HTERT RPE-1 (cell line): ENCODE results near the gene PRKN.

Experiments
- in situ Hi-C: fragments of 300-500 bp; cut with MboI; formaldehyde crosslinking; loops from 4 replicates; pipeline ENCODE4 v1.14.3; 2020; ENCODE audit warnings: low sequenced_read_pairs

The PRKN gene

DNA sequence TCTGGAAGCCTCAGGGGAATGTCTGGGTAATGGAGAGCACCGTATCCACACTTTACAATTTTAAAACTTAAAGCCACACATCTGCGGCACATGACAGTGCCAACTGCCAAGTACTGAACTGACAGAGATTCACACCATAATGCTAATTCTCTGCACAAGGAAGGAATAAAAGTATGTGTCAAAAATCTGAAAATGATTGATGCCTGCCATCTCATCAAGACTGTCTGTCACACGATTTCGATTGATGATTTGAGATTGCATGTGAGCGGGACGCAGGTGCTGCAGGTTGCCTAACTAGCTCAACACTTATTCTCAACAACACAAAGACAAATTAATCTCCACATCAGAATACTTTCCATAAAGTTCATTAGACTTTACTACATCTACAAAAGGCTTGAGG lies 391.2 kb downstream of the PRKN start:
- in situ Hi-C loops = no loop called here

DNA sequence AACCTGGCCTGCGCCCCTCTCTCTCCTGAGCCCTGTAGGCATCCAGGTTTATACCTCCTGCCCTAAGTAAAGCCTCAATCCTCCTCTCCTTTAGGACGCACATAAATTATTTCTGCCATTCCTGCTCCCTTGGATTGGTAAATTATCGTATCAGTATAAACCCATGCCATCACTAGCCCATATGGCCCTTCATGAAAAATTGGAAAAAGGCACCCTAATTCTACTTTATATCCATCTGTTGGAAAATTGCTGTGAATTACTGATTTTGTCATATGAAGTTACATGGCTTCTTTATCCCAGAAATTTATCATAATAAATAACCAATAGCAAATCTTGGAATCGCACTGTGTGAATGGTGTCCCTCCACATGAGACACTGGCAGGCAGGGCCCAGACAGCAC lies 395.2 kb downstream of the PRKN start:
- in situ Hi-C loops = no loop called here

DNA sequence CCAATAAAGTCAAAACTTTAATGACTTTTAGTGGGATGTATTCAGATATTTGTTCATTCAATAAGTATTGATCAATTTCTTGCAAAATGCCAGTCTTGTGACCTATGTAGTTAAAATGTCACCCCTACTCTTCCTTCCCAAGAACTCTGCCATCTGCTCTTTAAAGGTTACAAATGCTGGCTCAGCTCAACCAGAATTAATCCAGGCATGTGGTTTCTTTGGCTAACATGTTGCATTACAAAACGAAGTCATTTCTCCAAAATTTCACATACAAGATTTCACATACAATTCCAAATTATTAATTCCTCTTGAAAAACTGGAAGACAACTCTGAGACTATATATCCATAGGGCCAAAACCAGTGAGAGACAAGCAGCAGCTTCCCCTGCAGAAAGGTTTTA lies 395.7 kb downstream of the PRKN start:
- in situ Hi-C loops = no loop called here

DNA sequence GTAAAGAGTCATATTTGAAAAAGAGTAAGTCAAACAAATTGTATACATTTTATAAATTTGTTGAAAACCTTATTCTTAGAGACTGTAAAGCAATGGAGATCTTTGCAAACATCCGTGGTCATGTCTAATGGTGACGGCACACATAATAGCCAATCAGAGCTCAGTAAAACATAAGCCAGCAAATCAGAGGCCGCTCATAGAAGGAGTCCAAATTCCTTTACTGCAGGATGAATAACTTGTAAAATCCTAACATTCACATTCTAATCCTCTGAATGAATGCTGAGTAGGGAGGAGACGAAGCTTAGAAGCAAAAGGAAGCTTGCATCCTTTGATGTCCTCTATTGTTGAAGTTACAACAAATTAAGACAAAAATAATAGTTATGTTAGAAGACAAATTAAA lies 401.7 kb downstream of the PRKN start:
- in situ Hi-C loops = no loop called here

DNA sequence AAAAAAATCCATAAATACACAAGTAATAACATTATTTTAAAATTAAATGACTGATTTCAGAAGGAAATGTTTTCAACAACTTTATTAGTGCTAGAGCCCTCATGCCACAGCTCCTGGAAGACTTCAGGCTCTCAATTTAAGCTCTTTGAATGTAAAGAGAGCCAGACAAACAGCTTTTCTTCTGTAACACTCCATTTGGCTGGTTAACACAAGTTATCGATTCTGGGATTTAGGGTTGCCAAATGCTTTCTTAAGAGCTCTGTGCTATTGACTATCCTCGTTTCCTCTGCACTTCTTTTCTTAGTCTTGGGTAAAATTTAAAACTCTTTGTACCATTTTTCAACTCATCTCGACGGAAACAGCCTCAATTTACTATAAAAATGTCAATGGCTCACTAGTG lies 402.5 kb downstream of the PRKN start:
- in situ Hi-C loops = no loop called here

DNA sequence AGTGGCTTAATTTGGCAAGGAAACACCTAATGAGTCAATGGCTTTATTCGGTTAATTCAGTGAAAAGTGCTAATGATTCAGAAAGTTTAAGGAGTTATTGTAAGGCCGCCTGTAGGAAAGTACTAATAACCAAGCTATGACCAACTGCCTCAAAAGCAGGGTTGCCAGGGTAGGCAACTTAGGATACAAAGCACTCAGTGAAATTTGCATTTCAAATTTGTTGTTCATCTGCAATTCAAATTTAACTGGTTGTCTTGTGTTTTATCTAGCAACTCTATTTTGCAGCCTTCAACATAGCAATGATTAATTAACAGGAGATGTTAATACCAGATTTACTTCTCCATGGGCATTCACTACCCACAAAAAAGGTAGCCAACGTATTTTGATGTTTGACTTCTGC lies 412.3 kb downstream of the PRKN start:
- in situ Hi-C loops = no loop called here

DNA sequence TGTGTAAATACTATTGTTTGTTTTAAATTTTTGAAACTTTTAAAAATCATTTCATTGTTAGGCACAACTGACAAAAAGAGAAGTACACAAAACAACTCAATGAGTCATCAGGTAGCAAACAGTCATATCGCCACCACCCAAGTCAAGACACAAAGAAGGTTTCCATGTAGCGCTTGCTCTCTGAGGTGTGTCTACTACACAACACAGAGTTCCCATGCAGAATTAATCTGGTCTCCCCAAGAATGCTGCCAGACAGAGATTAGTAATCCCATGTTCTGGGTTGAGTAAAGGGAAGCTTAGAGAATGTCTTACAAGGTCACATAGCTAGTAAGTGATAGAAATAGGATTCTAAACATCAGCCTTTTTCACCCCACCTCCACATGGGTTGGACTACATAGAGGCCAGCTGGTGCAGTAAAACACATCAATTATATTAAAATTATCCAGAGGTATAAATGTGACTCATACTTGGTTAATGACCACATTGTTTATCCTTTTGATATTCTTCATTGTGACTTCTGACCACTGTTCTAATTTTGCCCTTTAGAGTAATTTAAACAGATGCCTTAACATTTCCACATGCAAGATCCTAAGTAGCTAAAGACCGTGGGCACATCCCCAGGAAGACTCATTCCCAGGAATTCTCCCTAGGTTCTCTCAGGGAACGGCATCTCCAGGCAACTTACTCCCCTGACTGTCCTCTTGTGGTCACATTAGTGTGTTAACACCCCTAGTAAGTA lies 413.5 kb downstream of the PRKN start:
- in situ Hi-C loops = no loop called here

DNA sequence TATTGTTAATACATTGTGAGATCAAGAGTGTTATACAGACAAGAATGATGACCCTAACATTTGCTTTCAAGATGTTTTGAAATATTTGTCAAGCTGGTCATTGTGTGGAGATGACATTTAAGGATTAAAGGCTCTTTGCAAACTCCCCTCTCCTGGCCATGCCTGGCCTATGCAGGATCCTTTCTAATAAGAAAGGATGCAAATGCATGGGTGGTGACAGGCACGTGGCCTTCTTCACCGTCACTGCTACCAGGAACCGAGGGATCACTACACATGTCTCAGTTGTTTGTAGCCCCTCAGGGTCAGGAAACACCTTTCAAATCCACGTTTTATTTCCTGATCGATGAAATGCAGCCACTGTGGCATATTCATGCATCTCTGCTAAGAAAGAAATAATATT lies 419.7 kb downstream of the PRKN start:
- in situ Hi-C loops = no loop called here

DNA sequence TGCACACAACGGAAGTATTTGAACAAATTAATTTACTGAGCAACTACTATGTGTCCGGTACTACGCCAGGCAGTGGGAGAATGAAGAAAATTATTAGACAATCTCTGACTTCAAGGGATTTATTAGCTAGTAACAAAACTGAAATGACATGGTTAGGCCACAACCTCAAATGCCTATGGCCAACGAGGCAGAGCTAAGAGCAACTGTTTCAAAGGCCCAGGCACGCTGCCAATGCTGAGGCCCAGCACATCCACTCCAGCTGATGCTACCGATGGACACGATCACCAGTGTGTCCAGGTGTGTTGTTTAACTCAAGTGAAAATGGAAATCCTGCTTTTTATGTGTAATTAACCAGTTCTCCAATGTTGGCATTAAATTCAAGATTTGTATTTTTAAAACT lies 420.9 kb downstream of the PRKN start:
- in situ Hi-C loops = no loop called here

DNA sequence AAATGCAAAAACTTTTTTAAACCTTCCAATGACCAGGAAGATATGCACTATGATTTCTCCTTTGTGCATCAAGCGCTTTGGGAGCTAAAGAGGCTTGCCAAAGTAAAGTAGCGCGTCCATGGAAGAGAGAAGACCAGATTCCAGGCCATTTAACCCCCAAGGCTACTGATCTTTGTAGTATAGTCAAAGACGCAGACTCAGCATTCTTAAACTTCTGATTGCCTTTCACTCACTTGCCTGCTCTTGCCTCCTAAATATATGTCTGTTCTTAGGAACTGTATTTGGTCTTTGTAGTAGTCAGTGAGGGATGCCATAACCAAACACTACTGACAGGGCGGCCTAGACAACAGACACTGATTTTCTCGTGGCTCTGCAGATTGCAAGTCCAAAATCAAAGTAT lies 426.4 kb downstream of the PRKN start:
- in situ Hi-C loops = no loop called here

DNA sequence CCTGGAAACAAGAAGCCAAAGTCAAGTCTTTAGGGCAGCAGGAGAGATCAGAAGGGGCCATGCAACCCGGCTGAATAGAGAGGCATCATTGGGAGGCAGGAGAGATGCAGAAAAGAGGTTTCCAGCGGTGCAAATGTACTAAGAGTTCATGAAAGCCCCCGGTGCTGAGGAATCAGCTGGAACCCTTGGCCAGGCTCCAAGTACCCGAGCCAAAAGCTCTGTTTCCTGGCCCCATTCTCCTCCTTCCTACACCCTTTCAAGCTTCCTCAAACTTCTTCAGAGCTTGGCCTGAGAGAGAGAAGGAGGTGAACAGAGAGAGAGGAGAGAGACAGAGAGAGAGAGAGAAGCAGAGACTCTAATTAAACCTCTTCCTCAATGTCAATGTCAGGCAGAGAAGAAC lies 433.5 kb downstream of the PRKN start:
- in situ Hi-C loops = no loop called here

DNA sequence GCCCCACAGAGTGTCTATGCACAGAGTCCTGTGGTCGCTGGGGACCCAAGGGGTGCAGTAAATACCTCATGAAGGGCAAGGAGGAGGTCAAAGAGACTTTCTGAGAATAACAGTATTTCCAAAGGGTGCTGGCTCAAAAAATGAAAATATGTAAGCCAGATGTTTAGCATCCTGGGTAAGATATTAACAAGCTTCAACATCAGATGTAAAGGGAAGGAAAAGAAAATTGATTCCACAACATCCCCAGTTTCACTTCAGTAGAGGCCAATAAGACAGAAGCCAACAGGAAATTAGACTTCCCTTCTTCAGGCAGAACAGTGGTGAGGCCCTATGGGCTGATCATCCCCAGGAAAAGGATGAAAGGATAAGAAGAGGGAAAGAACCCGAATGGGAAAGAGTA lies 434.7 kb downstream of the PRKN start:
- in situ Hi-C loops = no loop called here

DNA sequence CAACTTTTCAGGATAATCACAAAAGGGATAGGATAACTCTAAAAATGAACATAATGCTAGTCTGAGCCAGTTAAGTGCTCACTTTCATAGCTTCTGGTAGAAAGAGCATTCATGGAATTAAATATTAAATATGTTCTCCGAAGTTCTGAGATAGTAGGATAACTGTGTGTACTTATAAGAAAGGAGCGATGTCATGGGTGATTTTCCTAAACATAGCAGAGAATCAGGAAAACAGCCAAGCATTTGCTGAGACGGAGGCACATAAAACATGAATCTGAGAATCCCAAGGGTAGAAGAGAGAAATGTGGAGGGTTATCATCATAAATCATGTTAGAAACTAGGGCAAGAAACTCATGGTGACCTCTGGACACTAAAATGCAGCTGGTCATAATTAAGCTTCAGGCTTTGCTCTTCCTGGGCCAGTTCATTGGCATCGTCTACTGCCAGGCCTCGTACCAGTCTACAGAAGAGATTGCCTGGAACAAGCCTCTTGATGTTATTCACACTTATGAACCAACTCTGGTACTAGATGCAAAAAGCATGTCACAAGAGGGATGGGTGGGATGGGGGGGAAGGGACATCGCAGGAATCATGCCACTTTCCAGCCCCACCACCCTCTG lies 436.6 kb downstream of the PRKN start:
- in situ Hi-C loops = no loop called here

DNA sequence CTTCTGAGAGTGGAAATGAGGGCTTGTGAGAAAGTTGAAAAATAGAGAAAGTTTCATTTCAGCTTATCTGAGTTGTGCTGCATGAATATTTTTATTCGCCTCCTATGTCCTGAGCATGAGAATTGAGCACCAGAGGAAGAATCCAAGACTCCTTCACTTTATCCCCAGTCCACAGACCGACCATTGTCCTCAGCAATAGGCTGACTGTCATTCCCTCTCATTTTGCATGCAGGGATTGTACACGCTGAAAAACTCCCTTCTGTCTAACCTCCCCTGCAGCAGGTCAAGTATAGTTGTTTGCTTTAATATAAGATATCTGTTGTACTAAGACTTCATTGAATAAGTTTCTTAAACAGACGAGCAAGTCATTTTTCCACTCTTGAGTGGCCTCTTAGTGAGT lies 437.6 kb downstream of the PRKN start:
- in situ Hi-C loops = no loop called here

DNA sequence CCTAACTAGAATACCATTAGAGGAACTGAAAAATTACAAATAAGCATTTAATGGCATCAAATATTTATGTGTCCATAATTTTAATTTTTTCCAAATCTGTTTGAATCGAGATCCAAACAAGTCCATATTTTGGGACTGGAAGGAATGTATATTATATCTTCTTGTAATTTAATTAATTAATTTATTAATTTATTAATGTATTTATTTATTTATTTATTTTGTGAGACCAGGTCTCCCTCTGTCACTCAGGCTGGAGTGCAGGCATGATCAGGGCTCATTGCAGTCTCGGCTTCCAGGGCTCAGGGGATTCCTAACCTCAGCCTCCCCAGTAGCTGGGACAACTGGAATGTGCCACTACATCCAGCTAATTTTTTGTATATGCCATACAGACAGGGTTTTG lies 453.6 kb downstream of the PRKN start:
- in situ Hi-C loops = no loop called here

DNA sequence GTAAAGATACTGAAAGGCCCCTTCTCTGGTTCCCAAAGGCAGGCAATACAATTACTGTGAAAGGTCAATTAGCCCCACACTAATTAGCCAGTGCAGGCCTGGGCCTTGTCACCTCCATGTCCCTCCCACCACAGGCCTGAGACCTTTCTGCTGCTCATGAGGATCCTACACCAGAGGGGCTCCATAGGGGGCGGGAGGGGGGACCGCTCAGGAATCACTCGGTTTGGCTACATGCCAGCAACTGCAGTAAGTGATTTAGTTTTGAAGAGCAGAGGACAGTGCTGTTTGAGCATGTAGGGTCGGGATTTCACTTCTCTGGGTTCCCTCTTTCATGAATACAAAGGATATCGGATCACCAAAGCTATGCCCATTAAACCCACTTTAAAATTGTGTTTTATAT lies 455.6 kb downstream of the PRKN start:
- in situ Hi-C loops = no loop called here

DNA sequence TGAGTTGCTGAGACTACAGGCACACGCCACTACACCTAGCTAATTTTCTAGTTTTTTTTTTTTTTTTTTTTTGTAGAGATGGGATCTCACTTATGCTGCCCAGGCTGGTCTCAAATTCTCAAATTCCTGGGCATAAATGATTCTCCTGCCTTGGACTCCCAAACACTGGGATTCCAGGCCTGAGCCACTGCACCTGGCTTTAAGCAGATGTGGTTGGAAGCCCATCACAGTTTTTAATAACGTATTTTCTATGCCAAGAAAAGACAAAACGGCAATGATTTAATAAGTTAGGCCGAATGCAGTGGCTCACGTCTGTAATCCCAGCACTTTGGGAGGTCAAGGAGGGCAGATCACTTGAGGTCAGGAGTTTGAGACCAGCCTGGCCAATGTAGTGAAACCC lies 456.6 kb downstream of the PRKN start:
- in situ Hi-C loops = no loop called here

DNA sequence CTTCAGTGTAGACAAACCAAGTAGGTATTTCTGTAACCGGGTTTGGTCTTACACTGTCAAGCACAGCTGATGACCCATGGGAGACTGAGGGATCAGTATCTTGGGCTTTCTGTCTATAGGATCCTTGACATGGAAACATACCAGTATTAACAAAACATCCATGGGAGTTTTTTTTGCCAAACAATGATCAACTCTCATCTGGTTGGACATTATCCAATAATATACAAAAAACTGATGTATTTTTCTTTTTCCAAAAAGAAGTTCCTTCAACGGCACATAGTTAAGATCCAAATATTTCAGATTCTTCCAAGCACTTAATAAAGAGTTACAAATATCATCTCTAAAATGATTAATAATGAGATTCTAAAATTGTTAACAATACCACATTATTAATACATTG lies 459.9 kb downstream of the PRKN start:
- in situ Hi-C loops = no loop called here

DNA sequence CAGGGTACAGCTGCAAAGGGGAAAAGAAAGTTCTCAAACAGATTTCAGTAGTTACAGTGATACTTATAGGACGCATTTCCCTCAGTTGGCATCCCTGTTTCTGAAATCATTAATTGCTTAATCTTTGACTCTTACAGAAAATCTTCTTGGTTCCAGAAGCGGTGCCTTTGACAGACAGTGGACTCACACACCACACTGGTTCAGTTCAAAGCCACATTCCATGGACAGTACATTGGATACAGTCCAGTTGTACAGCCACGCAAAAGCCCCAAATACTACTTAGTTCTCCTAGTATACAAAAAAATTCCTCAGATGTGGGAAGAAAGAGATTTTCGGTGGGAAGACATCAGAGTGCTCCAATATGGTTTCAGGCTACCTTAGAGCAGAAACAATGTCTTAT lies 460.4 kb downstream of the PRKN start:
- in situ Hi-C loops = no loop called here

DNA sequence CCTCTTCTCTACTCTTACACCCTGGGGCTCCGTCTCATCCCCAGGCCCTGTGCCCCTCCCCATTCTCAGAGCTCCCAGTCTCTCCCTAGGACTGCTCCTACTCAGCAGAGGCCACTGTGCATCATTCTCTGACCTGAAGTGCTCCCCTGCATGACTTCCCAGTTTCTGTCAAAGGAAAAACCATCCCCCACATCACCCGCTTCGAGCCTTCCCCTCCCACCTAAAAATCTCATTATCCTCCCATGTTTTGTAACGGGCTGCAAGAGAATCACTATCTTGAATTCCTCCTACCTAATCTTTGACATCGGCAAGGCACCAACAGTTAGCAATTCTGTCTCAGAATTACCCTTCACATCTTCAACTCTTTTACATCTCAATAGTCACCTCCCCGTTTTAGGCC lies 463.0 kb downstream of the PRKN start:
- in situ Hi-C loops = no loop called here

DNA sequence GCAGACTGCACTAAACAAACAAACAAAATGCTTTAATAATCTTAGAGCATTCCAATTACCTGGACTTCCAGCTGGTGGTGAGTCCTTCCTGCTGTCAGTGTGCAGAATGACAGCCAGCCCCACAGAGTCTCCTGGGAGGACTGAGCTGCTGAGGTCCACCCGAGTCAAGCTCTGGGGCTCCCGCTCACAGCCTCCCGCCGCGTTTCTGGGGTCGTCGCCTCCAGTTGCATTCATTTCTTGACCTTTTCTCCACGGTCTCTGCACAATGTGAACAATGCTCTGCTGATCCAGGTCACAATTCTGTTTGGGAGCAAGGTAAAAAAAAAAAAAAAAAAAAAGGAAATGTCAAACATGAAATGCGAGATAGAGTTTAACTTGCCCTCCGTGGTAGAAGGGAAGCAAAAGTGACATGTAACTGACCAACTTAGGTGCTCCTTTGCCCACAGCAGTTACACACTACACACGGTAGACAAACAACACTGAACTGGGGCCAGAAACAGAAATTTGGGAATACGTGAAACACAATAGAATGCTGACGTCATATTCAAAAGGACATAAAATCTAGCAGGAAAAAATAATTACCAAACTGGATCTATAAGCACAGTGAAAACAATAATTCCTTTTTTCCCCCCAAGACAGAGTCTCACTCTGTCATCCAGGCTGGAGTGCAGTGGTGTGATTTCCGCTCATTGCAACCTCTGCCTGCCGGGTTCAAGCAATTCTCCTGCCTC lies 464.9 kb downstream of the PRKN start:
- in situ Hi-C loops = no loop called here

DNA sequence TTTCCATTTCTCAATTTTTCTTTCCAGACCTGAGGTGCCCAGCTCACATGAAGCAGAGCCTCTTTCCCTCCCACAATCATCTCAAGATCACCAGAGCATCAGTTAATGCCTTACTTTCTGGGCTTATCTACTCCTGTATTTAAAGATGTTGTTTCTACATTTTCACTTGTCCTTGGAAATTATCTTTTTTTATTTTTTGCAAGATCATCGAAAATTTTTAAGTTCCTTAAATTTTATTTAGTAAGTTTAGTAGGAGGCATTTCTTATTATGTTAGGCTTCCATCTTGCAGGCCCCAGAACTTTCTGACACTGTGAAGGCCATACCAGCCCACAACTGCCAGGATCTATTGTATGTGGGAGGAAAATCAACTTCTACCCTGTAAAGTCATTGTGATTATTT lies 466.0 kb downstream of the PRKN start:
- in situ Hi-C loops = no loop called here
